Right lobe of liver (tissue), 6 donors: ENCODE results near the gene EMILIN2. TPM values are rescaled to one million over a fixed set of nuclear protein-coding genes. Genes with fewer than 3 reads are reported as not detected.
A peak's percentile ranks its signal among the peaks of the same experiment; 100 is the strongest.
"Not testable (repeated sequence)": the region's sequence is repeated elsewhere in the genome, so short reads cannot be mapped to it uniquely, and the experiment has no call there.

Source experiments
- ATAC-seq, 4 donors: fragments of 200-7000 bp; cut with Tn5 transposase; one replicate each; pipeline ENCODE4 v1.9.1; 2020; ENCODE audit warnings: mild to moderate bottlenecking in 4 of 4, moderate library complexity in 4 of 4
- DNase-seq, 3 donors: peaks; one replicate each; pipeline ENCODE4 v3.0.0-alpha.2; 2020
- H3K27ac ChIP-seq, 3 donors: fragments of 200-600 bp; one replicate each; pipeline ENCODE4 v1.8.0; 2022
- H3K27me3 ChIP-seq, 2 donors: fragments of 200-600 bp; one replicate each; pipeline ENCODE4 v1.8.0; 2022
- H3K36me3 ChIP-seq, 4 donors: fragments of 200-600 bp; sonication (generic) in 1 of 4; one replicate each; pipeline versions ENCODE4 v1.5.1 to v1.8.0; 2017 to 2022; ENCODE audit warnings: control low read depth in 1 of 4
- H3K4me1 ChIP-seq, 4 donors: fragments of 200-600 bp; sonication (generic) in 1 of 4; one replicate each; pipeline versions ENCODE4 v1.5.1 to v1.8.0; 2017 to 2022; ENCODE audit warnings: control low read depth in 1 of 4
- H3K4me3 ChIP-seq, 3 donors: fragments of 200-600 bp; one replicate each; pipeline ENCODE4 v1.8.0; 2022
- H3K9me3 ChIP-seq, 4 donors: fragments of 200-600 bp; sonication (generic) in 1 of 4; one replicate each; pipeline versions ENCODE4 v1.5.1 to v1.8.0; 2017 to 2022; ENCODE audit warnings: control low read depth in 1 of 4
- CTCF ChIP-seq, 4 donors: fragments of 200-600 bp in 3 of 4; fragments of 450-650 bp in 1 of 4; IDR thresholded peaks; one replicate each; pipeline versions ENCODE4 v1.5.1 to v1.8.0; 2016 to 2022; ENCODE audit warnings: antibody characterized with exemption in 4 of 4, mild to moderate bottlenecking in 2 of 4
- POLR2A ChIP-seq: fragments of 450-650 bp; IDR thresholded peaks from one replicate; pipeline ENCODE4 v1.6.1; 2017; ENCODE audit warnings: antibody characterized with exemption, mild to moderate bottlenecking
- WGBS: methylation state at CpG from one replicate; pipeline ENCODE4 v1.1.6; 2018; ENCODE audit warnings: low coverage, low lambda C conversion rate; ENCODE audit not compliant: insufficient coverage; ENCODE audit errors: missing lambda C conversion rate; 5-methylcytosine and 5-hydroxymethylcytosine counted together
- intact Hi-C, 2 donors: fragments of 100-400 bp; cut with DNase I; formaldehyde crosslinking; loops; one replicate each; pipeline versions ENCODE4 v1.11.2 to v1.14.1; 2022
- long read RNA-seq: library from polyadenylated mRNA; unstranded; transcript quantifications from one replicate; pipeline ENCODE4 v2.0.0, GENCODE V29; 2019
- total RNA-seq, 6 experiments: library from RNA; depleted of rRNA in 2 of 6; stranded (reverse); fragments of >200 nt in 2 of 6; fragmentation: NEBNext Ultra II Directional in 3 of 6; extraction: Animal tissue kit (Norgen Biotek cat#: 25700) in 3 of 6; gene quantifications; one replicate each; pipeline versions ENCODE4 v1.1.0 to v1.2.4, GENCODE V29; 2016 to 2023
- donor health status: DM: no; HTN: yes; CAD: no.
- donor health status: DM: no; HTN: no; CAD: no.
- donor health status: DM: no; HTN: no; CAD: no.
- donor health status: DM: no; HTN: yes; CAD: no.
- donor health status: DM: no; HTN: yes; CAD: no.

Gene EMILIN2
- total RNA-seq = 1 to 10 TPM in 5 of 6 experiments, under 1 TPM in 1; 0.99 to 4.4 (median 2.3) TPM
- long read RNA-seq = 0 reads

GRCh38 chr18:2846636-2847316 lies at the start of gene EMILIN2:
TSS of gene EMILIN2 (plus strand) at chr18:2847006. CDS start at chr18:2847189, 183 bp downstream.
- TF ChIP-seq CTCF (IDR thresholded peaks at IDR 0.05) (no peak), POLR2A (peak; percentile 63)
- WGBS = 3% methylated on average over 26 of the region's 80 CpGs
- peak; percentile 52 to 73 (median 71) for DNase-seq
- Histone ChIP-seq H3K36me3 (no peaks in the 10 kb centered on the region), H3K27ac (peak within 1 kb of the TSS in 2 of 3 donors; percentile 18 to 54), H3K9me3 (no peaks in the 10 kb centered on the region), H3K4me3 (peak within 1 kb of the TSS; percentile 18 to 31 (median 20)), H3K4me1 (peaks cover 0 to 11% (median 0%) of the 10 kb centered on the region in 4 donors), H3K27me3 (peaks cover 0 to 12% of the 10 kb centered on the region in 2 donors)
- ATAC-seq = peak; percentile 48 to 57 (median 51)
- intact Hi-C loops = no loop called here

- Histone ChIP-seq H3K4me1 (no peaks in the 10 kb centered on the region), H3K4me3 (no peak overlapping the region), H3K27ac (no peak overlapping the region), H3K36me3 (peaks cover 0 to 33% (median 11%) of the 10 kb centered on the region in 4 donors), H3K27me3 (no peaks in the 10 kb centered on the region), H3K9me3 (no peaks in the 10 kb centered on the region)
- 100% methylated on average over 1 of the region's 1 CpG for WGBS
- intact Hi-C loops = no loop called here
- TF ChIP-seq CTCF (IDR thresholded peaks at IDR 0.05) (no peak), POLR2A (no peak)
- DNase-seq (no peak), ATAC-seq (no peak)
Observed at GRCh38 chr18:2797951-2798350, 48.9 kb upstream of the EMILIN2 start.

GRCh38 chr18:2799369-2799768 lies 47.4 kb upstream of the EMILIN2 start:
- Histone ChIP-seq H3K9me3 (no peaks in the 10 kb centered on the region), H3K27ac (no peak overlapping the region), H3K4me3 (no peak overlapping the region), H3K27me3 (no peaks in the 10 kb centered on the region), H3K36me3 (peaks cover 0 to 38% (median 11%) of the 10 kb centered on the region in 4 donors), H3K4me1 (no peaks in the 10 kb centered on the region)
- 64% methylated on average over 2 of the region's 2 CpGs for WGBS
- no peak for ATAC-seq
- no peak for DNase-seq
- intact Hi-C loops = no loop called here
- TF ChIP-seq CTCF (IDR thresholded peaks at IDR 0.05) (no peak), POLR2A (no peak)

GRCh38 chr18:2805970-2806943 lies 40.5 kb upstream of the EMILIN2 start:
- WGBS = 91% methylated on average over 8 of the region's 8 CpGs
- H3K4me1 ChIP-seq = no peaks in the 10 kb centered on the region
- no peak overlapping the region for H3K4me3 ChIP-seq
- intact Hi-C loops = no loop called here
- no peak overlapping the region for H3K27ac ChIP-seq
- DNase-seq (no peak), ATAC-seq (no peak)
- TF ChIP-seq POLR2A (no peak), CTCF (IDR thresholded peaks at IDR 0.05) (no peak)
- no peaks in the 10 kb centered on the region for H3K27me3 ChIP-seq
- peaks cover 0 to 13% (median 0%) of the 10 kb centered on the region in 4 donors for H3K36me3 ChIP-seq
- H3K9me3 ChIP-seq = no peaks in the 10 kb centered on the region

- H3K36me3 ChIP-seq, H3K4me3 ChIP-seq, H3K27me3 ChIP-seq, H3K4me1 ChIP-seq, H3K27ac ChIP-seq, DNase-seq, H3K9me3 ChIP-seq, intact Hi-C loops, ATAC-seq: not testable (repeated sequence)
- 38% methylated on average over 2 of the region's 2 CpGs for WGBS
Observed at GRCh38 chr18:2808640-2809039, 38.2 kb upstream of the EMILIN2 start.

DNA sequence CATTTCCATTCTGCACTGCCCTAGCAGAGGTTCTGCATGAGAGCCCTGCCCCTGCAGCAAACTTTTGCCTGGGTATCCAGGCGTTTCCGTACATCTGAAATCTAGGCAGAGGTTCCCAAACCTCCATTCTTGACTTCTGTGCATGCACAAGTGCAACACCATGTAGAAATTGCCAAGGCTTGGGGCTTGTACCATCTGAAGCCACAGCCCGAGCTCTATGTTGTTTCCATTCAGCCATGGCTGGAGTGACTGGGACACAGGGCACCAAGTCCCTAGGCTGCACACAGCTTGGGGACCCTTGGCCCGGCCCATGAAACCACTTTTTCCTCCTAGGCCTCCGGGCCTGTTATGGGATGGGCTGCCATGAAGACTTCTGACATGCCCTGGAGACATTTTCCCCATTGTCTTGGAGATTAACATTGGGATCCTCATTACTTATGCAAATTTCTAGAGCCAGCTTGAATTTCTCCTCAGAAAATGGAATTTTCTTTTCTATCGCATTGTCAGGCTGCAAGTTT lies 37.1 kb upstream of the EMILIN2 start:
- H3K4me1 ChIP-seq, DNase-seq, H3K27me3 ChIP-seq, H3K9me3 ChIP-seq, ATAC-seq, H3K27ac ChIP-seq, intact Hi-C loops, H3K36me3 ChIP-seq, H3K4me3 ChIP-seq: not testable (repeated sequence)
- WGBS = 70% methylated on average over 2 of the region's 6 CpGs
